Lung (tissue), 12 donors: ENCODE results near the gene DNM2. TPM values are rescaled to one million over a fixed set of nuclear protein-coding genes. Genes with fewer than 3 reads are reported as not detected.
A peak's percentile ranks its signal among the peaks of the same experiment; 100 is the strongest.
"Not testable (repeated sequence)": the region's sequence is repeated elsewhere in the genome, so short reads cannot be mapped to it uniquely, and the experiment has no call there.

ENCODE experiments used
- ATAC-seq: fragments of 200-7000 bp; cut with Tn5 transposase; one replicate; pipeline ENCODE4 v1.9.1; 2020; ENCODE audit warnings: moderate number of reproducible peaks; ENCODE audit not compliant: insufficient read depth, low FRiP score
- DNase-seq, 3 donors: peaks; one replicate each; pipeline ENCODE4 v3.0.0-alpha.2; 2013 to 2017
- H3K27ac ChIP-seq, 2 donors: one replicate each; pipeline ENCODE4 v1.5.1; 2013; ENCODE audit warnings: mild to moderate bottlenecking in 2 of 2, moderate library complexity in 2 of 2, control low read depth in 1 of 2, inconsistent platforms in 1 of 2, low read depth in 1 of 2, low read length in 1 of 2
- H3K27me3 ChIP-seq, 3 donors: one replicate each; pipeline ENCODE4 v1.5.1; 2013; ENCODE audit warnings: low read length in 2 of 3; ENCODE audit not compliant: control insufficient read depth in 3 of 3, insufficient read depth in 3 of 3
- H3K36me3 ChIP-seq, 4 donors: one replicate each; pipeline ENCODE4 v1.5.1; 2013; ENCODE audit warnings: low read length in 4 of 4, mild to moderate bottlenecking in 1 of 4, moderate library complexity in 1 of 4; ENCODE audit not compliant: control insufficient read depth in 4 of 4, insufficient read depth in 4 of 4
- H3K4me1 ChIP-seq, 5 donors: one replicate each; pipeline ENCODE4 v1.5.1; 2013; ENCODE audit warnings: low read length in 5 of 5, mild to moderate bottlenecking in 2 of 5, moderate library complexity in 1 of 5; ENCODE audit not compliant: control insufficient read depth in 5 of 5, insufficient read depth in 5 of 5
- H3K4me3 ChIP-seq: one replicate; pipeline ENCODE4 v1.5.1; 2013; ENCODE audit warnings: mild to moderate bottlenecking, control low read depth, moderate library complexity
- H3K9ac ChIP-seq, 2 donors: one replicate each; pipeline ENCODE4 v1.5.1; 2013; ENCODE audit warnings: low read length in 2 of 2, control low read depth in 1 of 2; ENCODE audit not compliant: insufficient read depth in 1 of 2
- H3K9me3 ChIP-seq, 4 donors: one replicate each; pipeline ENCODE4 v1.5.1; 2013; ENCODE audit warnings: low read length in 3 of 4, mild to moderate bottlenecking in 1 of 4, moderate library complexity in 1 of 4; ENCODE audit not compliant: control insufficient read depth in 4 of 4, insufficient read depth in 3 of 4
- CTCF ChIP-seq: IDR thresholded peaks from 2 replicates; pipeline ENCODE4 v1.5.1; 2012; ENCODE audit warnings: mild to moderate bottlenecking; ENCODE audit errors: control extremely low read depth, extremely low read depth
- WGBS, 2 donors: extraction: QIAGEN DNeasy Blood & Tissue Kit; methylation state at CpG; one replicate each; pipeline ENCODE4 v1.1.7; 2013; 5-methylcytosine and 5-hydroxymethylcytosine counted together
- polyA plus RNA-seq, 2 donors: library from polyadenylated mRNA; stranded (reverse); fragments of 200-250 nt; gene quantifications; one replicate each; pipeline ENCODE4 v1.2.1, GENCODE V29; 2013
- total RNA-seq, 2 donors: library from RNA; depleted of rRNA in 1 of 2; stranded (reverse); fragments of >200 nt in 1 of 2; gene quantifications; one replicate each; pipeline ENCODE4 v1.2.1, GENCODE V29; 2014 to 2021
- donor health status: control.
- donor health status: control.
- donor health status: Bipolar disorder and iron deficiency.
- donor health status: healthy.
- donor health status: DM: yes; HTN: yes; CAD: no.

Gene DNM2
- total and polyA plus RNA-seq, 4 donors: 172 to 277 (median 204) TPM

DNA sequence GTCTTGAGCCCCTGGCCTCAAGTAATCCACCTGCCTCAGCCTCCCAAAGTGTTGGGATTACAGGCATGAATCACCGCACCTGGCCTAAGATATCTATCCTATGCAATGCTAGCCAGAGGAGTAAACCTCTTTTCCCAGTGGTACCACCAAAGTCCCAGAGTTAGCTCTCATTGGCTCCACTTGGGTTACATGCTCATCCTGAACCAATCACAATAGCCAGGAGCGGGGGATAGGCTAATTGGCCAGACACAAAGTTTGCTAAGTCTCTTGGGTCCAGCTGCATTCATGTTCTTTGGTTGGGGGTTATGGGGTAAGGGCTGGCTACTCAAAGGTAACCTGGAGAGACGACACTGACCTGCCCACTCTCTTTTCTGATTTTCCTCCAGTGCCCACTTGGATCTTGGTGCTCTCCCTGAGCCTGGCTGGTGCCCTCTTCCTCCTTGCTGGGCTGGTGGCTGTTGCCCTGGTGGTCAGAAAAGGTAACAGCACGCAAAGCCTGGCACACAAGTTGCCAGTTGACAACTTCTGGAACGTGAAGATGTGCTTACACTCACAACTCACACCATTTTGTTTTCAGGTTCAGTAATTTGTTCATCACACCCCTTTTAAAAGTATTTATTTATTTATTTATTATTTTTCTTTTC lies 138.1 kb downstream of the DNM2 start:
- no peaks in the 10 kb centered on the region for H3K9me3 ChIP-seq
- no peak overlapping the region for H3K9ac ChIP-seq
- no peaks in the 10 kb centered on the region for H3K4me1 ChIP-seq
- DNase-seq (no peak), ATAC-seq (no peak)
- no peak overlapping the region for H3K27ac ChIP-seq
- WGBS, 2 donors: 68 to 84% methylated on average over 5 of the region's 5 CpGs
- H3K4me3 ChIP-seq: no peak overlapping the region
- H3K36me3 ChIP-seq: no peaks in the 10 kb centered on the region
- no peaks in the 10 kb centered on the region for H3K27me3 ChIP-seq
- TF ChIP-seq CTCF: no peak

- H3K27me3 ChIP-seq, H3K27ac ChIP-seq, H3K36me3 ChIP-seq, H3K4me1 ChIP-seq, H3K9ac ChIP-seq, H3K9me3 ChIP-seq, DNase-seq, H3K4me3 ChIP-seq, ATAC-seq: not testable (repeated sequence)
- 96 to 100% methylated on average over 1 of the region's 1 CpG for WGBS, 2 donors
Measured at GRCh38 chr19:10856899-10857298, 139.0 kb downstream of the DNM2 start.

- no peak overlapping the region for H3K4me3 ChIP-seq
- ATAC-seq (no peak), DNase-seq (no peak)
- H3K4me1 ChIP-seq: no peaks in the 10 kb centered on the region
- no peaks in the 10 kb centered on the region for H3K9me3 ChIP-seq
- no peak overlapping the region for H3K9ac ChIP-seq
- WGBS, 2 donors: 56 to 68% methylated on average over 4 of the region's 4 CpGs
- no peaks in the 10 kb centered on the region for H3K36me3 ChIP-seq
- no peak overlapping the region for H3K27ac ChIP-seq
- no peak for TF ChIP-seq CTCF
- H3K27me3 ChIP-seq: no peaks in the 10 kb centered on the region
Measured at GRCh38 chr19:10858204-10858828, 140.4 kb downstream of the DNM2 start.

DNA sequence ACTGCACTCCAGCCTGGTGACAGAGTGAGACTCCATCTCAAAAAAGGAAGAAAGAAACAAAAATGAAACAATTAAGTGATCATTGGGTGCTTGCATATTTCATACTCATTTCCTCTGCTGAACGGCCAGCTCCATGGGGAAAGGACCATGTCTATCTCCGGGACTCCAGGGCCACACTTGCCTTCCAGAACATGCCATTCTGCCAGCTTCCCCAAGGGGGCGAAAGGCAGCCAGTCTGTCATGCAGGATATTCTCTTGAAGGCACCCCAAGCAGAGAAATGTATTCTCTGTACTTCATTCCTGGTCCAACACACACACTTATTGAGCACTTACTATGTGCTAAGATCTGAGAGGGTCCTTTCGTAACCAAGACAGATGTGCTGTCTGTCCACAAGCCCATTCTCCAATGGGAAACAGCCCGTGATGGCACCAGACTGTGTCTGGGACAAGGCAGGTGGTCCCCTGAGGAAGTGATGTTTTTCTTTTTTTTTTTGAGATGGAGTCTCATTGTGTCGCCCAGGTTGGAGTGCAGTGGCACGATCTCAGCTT lies 143.3 kb downstream of the DNM2 start:
- Histone ChIP-seq H3K9me3 (no peaks in the 10 kb centered on the region), H3K4me1 (peaks cover 0 to 3% (median 0%) of the 10 kb centered on the region in 5 donors), H3K36me3 (no peaks in the 10 kb centered on the region), H3K9ac (no peak overlapping the region), H3K27me3 (no peaks in the 10 kb centered on the region), H3K27ac (no peak overlapping the region), H3K4me3 (no peak overlapping the region)
- TF ChIP-seq CTCF: peak; percentile 2
- DNase-seq (no peak), ATAC-seq (no peak)
- WGBS, 2 donors: 55 to 58% methylated on average over 7 of the region's 7 CpGs
